Prostate gland (tissue), 2 donors: Measurements from ENCODE around the gene C6orf141. TPM values are rescaled to one million over a fixed set of nuclear protein-coding genes. Genes with fewer than 3 reads are reported as not detected.

ENCODE experiments used
- DNase-seq: peaks from one replicate; pipeline ENCODE4 v3.0.0-alpha.2; 2019; ENCODE audit warnings: low spot score
- H3K27ac ChIP-seq, 2 donors: fragments of 200-600 bp; sonication (generic); 2 replicates each; pipeline ENCODE4 v1.5.1; 2017 to 2019
- H3K27me3 ChIP-seq: fragments of 200-600 bp; sonication (generic); replicated peaks from 2 replicates; pipeline ENCODE4 v1.5.1; 2019; ENCODE audit not compliant: insufficient read depth
- H3K36me3 ChIP-seq, 2 donors: fragments of 200-600 bp; sonication (generic); 1 replicate in 1 of 2; 2 replicates in 1 of 2; pipeline versions ENCODE4 v1.5.1 to v1.8.1; 2017 to 2019
- H3K4me1 ChIP-seq: fragments of 200-600 bp; sonication (generic); replicated peaks from 2 replicates; pipeline ENCODE4 v1.5.1; 2019
- H3K4me3 ChIP-seq, 2 donors: fragments of 200-600 bp; sonication (generic); 2 replicates each; pipeline ENCODE4 v1.5.1; 2017 to 2019
- H3K9me3 ChIP-seq: fragments of 200-600 bp; sonication (generic); 2 replicates; pipeline ENCODE4 v1.5.1; 2017
- POLR2A ChIP-seq: fragments of 450-650 bp; IDR thresholded peaks from one replicate; pipeline ENCODE4 v1.6.1; 2016; ENCODE audit warnings: antibody characterized with exemption, mild to moderate bottlenecking
- POLR2AphosphoS5 ChIP-seq: sonication (generic); formaldehyde crosslinking; IDR thresholded peaks from one replicate; pipeline ENCODE4 v1.6.1; 2017; ENCODE audit warnings: antibody characterized with exemption
- WGBS: methylation state at CpG from one replicate; pipeline ENCODE4 v1.1.5; 2018; 5-methylcytosine and 5-hydroxymethylcytosine counted together
- intact Hi-C: fragments of 100-400 bp; cut with DNase I; formaldehyde crosslinking; loops from one replicate; pipeline ENCODE4 v1.14.2; 2022
- total RNA-seq, 2 donors: library from RNA; depleted of rRNA; stranded (reverse); fragments of >200 nt; gene quantifications; one replicate each; pipeline ENCODE4 v1.1.0, GENCODE V29; 2016
- TF ChIP-seq, protein P1 (sequence below), 4 experiments: fragments of 200-600 bp in 2 of 4; fragments of 450-650 bp in 2 of 4; sonication (generic) in 2 of 4; IDR thresholded peaks; 1 replicate in 3 of 4; 2 replicates in 1 of 4; pipeline ENCODE4 v1.5.1; 2016 to 2019; ENCODE audit warnings: antibody characterized with exemption in 4 of 4, mild to moderate bottlenecking in 2 of 4, moderate library complexity in 2 of 4

C6orf141 gene
- total RNA-seq, 2 donors from 2014 or later, result 2.2 to 37.8 TPM

DNA sequence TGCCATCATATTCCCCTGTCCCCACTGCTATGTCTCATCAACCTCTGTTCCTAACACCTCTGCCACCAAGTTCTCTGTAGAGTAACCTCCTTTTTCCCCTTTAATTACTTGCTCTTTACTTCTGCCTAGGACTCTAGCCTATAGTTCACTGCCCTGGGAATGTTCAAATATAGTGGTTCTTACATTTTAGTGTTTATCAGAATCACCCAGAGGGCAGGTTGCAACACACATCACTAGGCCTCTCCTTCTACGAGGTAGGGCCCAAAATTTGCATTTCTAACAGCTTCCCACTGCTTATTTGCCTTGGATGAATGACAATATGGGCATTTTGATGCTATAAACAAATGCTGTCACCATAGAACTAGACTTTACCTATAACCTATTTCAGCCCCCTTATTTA lies 23.1 kb upstream of the C6orf141 start:
- Histone ChIP-seq H3K27me3 (no peaks in the 10 kb centered on the region), H3K36me3 (no peaks in the 10 kb centered on the region), H3K4me3 (no peak overlapping the region), H3K4me1 (no peaks in the 10 kb centered on the region), H3K27ac (no peak overlapping the region), H3K9me3 (no peaks in the 10 kb centered on the region)
- TF ChIP-seq POLR2AphosphoS5 (no peak), POLR2A (no peak)
- TF ChIP-seq, protein P1, sequence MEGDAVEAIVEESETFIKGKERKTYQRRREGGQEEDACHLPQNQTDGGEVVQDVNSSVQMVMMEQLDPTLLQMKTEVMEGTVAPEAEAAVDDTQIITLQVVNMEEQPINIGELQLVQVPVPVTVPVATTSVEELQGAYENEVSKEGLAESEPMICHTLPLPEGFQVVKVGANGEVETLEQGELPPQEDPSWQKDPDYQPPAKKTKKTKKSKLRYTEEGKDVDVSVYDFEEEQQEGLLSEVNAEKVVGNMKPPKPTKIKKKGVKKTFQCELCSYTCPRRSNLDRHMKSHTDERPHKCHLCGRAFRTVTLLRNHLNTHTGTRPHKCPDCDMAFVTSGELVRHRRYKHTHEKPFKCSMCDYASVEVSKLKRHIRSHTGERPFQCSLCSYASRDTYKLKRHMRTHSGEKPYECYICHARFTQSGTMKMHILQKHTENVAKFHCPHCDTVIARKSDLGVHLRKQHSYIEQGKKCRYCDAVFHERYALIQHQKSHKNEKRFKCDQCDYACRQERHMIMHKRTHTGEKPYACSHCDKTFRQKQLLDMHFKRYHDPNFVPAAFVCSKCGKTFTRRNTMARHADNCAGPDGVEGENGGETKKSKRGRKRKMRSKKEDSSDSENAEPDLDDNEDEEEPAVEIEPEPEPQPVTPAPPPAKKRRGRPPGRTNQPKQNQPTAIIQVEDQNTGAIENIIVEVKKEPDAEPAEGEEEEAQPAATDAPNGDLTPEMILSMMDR (IDR thresholded peaks at IDR 0.05), result no peak
- WGBS, result 23% methylated on average over 1 of the region's 1 CpG
- intact Hi-C loops, result no loop called here
- DNase-seq, result no peak

DNA sequence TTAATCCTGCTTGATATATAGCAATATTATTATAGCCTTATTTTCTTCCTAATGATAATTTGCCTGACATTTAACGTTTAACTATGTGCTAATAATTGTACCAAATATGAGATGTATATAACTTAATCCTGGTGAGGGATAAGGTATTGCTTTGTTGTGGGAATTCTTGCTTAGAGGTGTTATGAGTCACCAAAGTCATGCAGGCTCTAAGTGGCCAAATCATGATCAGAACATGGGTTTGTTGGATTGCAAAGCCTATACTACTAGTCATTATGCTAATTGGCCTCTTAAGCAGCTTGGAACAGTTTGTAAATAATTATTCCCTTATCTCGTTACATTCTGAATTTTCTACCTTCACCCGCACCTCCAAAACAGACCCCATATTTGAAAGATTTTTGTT lies 21.9 kb upstream of the C6orf141 start:
- Histone ChIP-seq H3K4me1 (no peaks in the 10 kb centered on the region), H3K9me3 (no peaks in the 10 kb centered on the region), H3K27me3 (no peaks in the 10 kb centered on the region), H3K27ac (no peak overlapping the region), H3K4me3 (no peak overlapping the region), H3K36me3 (no peaks in the 10 kb centered on the region)
- intact Hi-C loops, result no loop called here
- TF ChIP-seq POLR2AphosphoS5, result no peak
- TF ChIP-seq, protein P1 (IDR thresholded peaks at IDR 0.05), result no peak
- no peak for TF ChIP-seq POLR2A
- 64% methylated on average over 3 of the region's 3 CpGs for WGBS
- DNase-seq, result no peak

DNA sequence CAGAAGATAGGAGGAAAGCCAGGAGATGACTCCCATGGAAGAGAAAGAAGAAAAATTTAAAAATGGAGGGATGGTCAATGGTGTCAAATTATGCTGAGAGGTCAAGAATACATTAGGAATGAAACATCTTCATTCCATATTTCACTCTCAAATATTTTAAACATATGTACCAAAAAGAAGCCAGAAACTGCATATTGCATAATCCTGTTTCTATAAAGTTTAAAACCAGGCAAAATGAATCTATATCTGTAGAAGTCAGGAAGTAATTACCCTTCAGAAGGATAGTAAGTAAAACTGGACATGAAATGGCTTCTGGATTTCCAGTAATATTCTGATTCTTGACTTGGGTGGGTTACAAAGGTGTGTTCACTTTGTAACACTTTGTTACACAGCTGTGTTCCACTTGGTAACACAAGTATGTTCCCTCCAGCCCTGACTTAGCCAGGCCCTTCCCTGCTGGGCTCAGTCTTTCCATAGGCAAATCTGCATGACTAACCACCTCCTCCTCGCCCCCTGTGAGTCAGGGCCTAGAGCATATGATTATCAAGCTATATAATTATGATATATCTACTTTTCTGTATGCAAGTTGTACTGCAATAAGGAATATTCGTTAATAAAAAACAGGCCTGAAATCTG lies 20.2 kb upstream of the C6orf141 start:
- H3K4me3 ChIP-seq, result no peak overlapping the region
- H3K27ac ChIP-seq, result no peak overlapping the region
- 84% methylated on average over 2 of the region's 2 CpGs for WGBS
- intact Hi-C loops, result no loop called here
- H3K36me3 ChIP-seq, result no peaks in the 10 kb centered on the region
- TF ChIP-seq, protein P1 (IDR thresholded peaks at IDR 0.05), result no peak
- TF ChIP-seq POLR2A (no peak), POLR2AphosphoS5 (no peak)
- H3K27me3 ChIP-seq, result no peaks in the 10 kb centered on the region
- DNase-seq, result no peak
- H3K4me1 ChIP-seq, result no peaks in the 10 kb centered on the region
- no peaks in the 10 kb centered on the region for H3K9me3 ChIP-seq

DNA sequence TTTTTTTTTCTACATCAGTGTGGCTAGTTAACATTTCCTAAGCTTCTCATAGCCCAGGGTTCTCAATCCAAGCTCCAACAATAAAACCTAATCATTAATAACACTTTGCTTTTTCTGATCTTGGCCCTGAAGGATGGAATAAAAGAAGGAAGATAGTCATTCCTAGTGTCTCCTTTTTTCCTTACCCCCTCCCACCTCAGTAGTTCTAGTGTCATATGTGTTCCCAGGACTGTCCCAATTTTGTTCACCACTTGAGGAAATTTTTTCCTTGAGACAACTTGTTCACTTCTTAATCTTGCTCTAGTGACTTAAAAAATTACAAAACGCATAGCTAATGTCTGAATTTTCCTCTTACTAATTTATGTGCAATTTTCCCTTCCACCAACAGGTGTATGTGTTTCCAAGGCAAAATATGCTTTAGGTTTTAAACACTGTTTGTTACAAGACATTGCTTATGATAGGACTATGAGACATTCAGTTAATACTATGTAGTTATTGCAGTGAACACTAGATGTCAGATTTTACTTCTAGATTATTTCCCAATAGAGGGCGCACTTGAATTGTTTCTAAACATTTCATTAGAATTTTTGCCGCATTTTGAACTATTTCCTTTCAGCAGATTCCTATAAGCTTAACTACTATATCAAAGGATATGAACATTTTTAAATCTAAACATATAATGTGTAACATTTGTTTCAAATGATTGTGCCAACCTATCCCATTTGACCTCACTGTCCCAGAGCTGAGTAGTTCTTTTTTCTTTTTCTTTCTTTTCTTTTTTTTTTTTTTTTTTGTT lies 18.5 kb upstream of the C6orf141 start:
- 14% methylated on average over 3 of the region's 3 CpGs for WGBS
- no peak for DNase-seq

More for the DNA sequence above, 18.5 kb upstream of the C6orf141 start:
- Histone ChIP-seq H3K27me3 (no peaks in the 10 kb centered on the region), H3K36me3 (no peaks in the 10 kb centered on the region), H3K4me1 (no peaks in the 10 kb centered on the region), H3K27ac (no peak overlapping the region), H3K9me3 (no peaks in the 10 kb centered on the region), H3K4me3 (no peak overlapping the region)
- TF ChIP-seq, protein P1 (IDR thresholded peaks at IDR 0.05), result peak in 3 of 4 experiments; percentile 65 to 85 (median 83)
- no peak for TF ChIP-seq POLR2A
- TF ChIP-seq POLR2AphosphoS5, result no peak
- intact Hi-C loops, result no loop called here
